IMR-90 (cell line): ENCODE results near the gene CGN.

Experiments
- CTCF ChIP-seq: conservative IDR thresholded peaks from 2 replicates; pipeline ENCODE4 v1.5.1; 2012; ENCODE audit warnings: mild to moderate bottlenecking, low read depth, low read length, improper control_type of control experiment
- FOS ChIP-seq: fragments of 150-350 bp; IDR thresholded peaks from 2 replicates; pipeline ENCODE4 v1.6.1; 2016; ENCODE audit warnings: low read depth, low read length

GRCh38 chr1:151535326-151536271, 24.4 kb downstream of the CGN start:
- TF ChIP-seq FOS (no peak), CTCF (no peak; the same call in 1 of the 2 replicates)
